A673 (cell line): ENCODE data around the gene AKAP7. TPM values are rescaled to one million over a fixed set of nuclear protein-coding genes. Genes with fewer than 3 reads are reported as not detected.

ENCODE experiments used
- BruUV-seq: library from RNA; stranded (reverse); fragments of 400-500 nt; replicated peaks from 2 replicates; lab custom pipeline; 2021; lab: Mats Ljungman, UMichigan
- CTCF ChIA-PET: fragments of 300-600 bp; sonication (Branson Sonifier 250); formaldehyde crosslinking; loops from one replicate; lab custom pipeline; 2022; ENCODE audit warnings: antibody characterized with exemption; lab: Charles Lee
- POLR2A ChIA-PET: fragments of 300-600 bp; sonication (Branson Sonifier 250); formaldehyde crosslinking; loops from one replicate; lab custom pipeline; 2022; ENCODE audit warnings: antibody characterized with exemption; ENCODE audit not compliant: low non-redundant PET; lab: Charles Lee
- DNase-seq: peaks from one replicate; pipeline ENCODE4 v3.0.0-alpha.2; 2015; ENCODE audit warnings: low spot score
- H3K27ac ChIP-seq: fragments of 200-600 bp; sonication (generic); 2 replicates; pipeline ENCODE4 v1.5.1; 2016; ENCODE audit warnings: mixed run types, low read depth, mild to moderate bottlenecking, mixed read lengths, antibody characterized with exemption, low read length; ENCODE audit not compliant: poor library complexity, severe bottlenecking
- H3K27me3 ChIP-seq: fragments of 200-600 bp; sonication (generic); replicated peaks from 2 replicates; pipeline ENCODE4 v1.6.1; 2017; ENCODE audit warnings: mixed run types, low read depth, mild to moderate bottlenecking, mixed read lengths, antibody characterized with exemption, low read length; ENCODE audit not compliant: insufficient read depth, poor library complexity
- H3K36me3 ChIP-seq: fragments of 200-600 bp; sonication (generic); 2 replicates; pipeline ENCODE4 v1.6.1; 2016; ENCODE audit warnings: mixed run types, mild to moderate bottlenecking, mixed read lengths, antibody characterized with exemption, low read length; ENCODE audit not compliant: insufficient read depth, poor library complexity, severe bottlenecking
- H3K4me1 ChIP-seq: fragments of 200-600 bp; sonication (generic); 2 replicates; pipeline ENCODE4 v1.6.1; 2017; ENCODE audit warnings: mixed run types, mild to moderate bottlenecking, mixed read lengths, antibody characterized with exemption, low read length; ENCODE audit not compliant: insufficient read depth, poor library complexity, severe bottlenecking
- H3K4me3 ChIP-seq: fragments of 200-600 bp; sonication (generic); 2 replicates; pipeline ENCODE4 v1.5.1; 2016; ENCODE audit warnings: low read depth, mixed run types, mild to moderate bottlenecking, mixed read lengths, low read length; ENCODE audit not compliant: poor library complexity, severe bottlenecking
- H3K9me3 ChIP-seq: fragments of 200-600 bp; sonication (generic); 2 replicates; pipeline ENCODE4 v1.6.1; 2016; ENCODE audit warnings: mixed run types, low read depth, mild to moderate bottlenecking, mixed read lengths, antibody characterized with exemption, low read length; ENCODE audit not compliant: poor library complexity, severe bottlenecking
- CTCF ChIP-seq: fragments of 300-800, 200-600 bp; sonication (generic); conservative IDR thresholded peaks from 2 replicates; pipeline ENCODE4 v1.5.1; 2017; ENCODE audit warnings: low read depth, mild to moderate bottlenecking, antibody characterized with exemption, low read length, moderate library complexity, mixed read lengths
- EZH2 ChIP-seq: fragments of 200-600 bp; sonication (generic); IDR thresholded peaks from 2 replicates; pipeline ENCODE4 v1.6.1; 2017; ENCODE audit warnings: borderline replicate concordance, low read depth, mild to moderate bottlenecking, mixed read lengths, antibody characterized with exemption, low read length; ENCODE audit not compliant: poor library complexity, severe bottlenecking
- intact Hi-C: fragments of 100-400 bp; cut with micrococcal nuclease; formaldehyde crosslinking; loops from one replicate; pipeline ENCODE4 v1.10.0; 2022; ENCODE audit not compliant: unreplicated experiment
- total RNA-seq: library from RNA; stranded (reverse); gene quantifications from 2 replicates; pipeline ENCODE4 v1.2.3, GENCODE V29; 2021

Gene AKAP7
- total RNA-seq, 1 experiment from 2014 or later = 59.5 TPM

- H3K4me3 ChIP-seq = no peak overlapping the region
- BruUV-seq = no TSS peak
- DNase-seq = no peak
- POLR2A ChIA-PET = no interaction called here
- TF ChIP-seq EZH2 = no peak
- TF ChIP-seq CTCF = no peak
- no peaks in the 10 kb centered on the region for H3K27me3 ChIP-seq
- no peak overlapping the region for H3K27ac ChIP-seq
- intact Hi-C loops = no loop called here
- no peaks in the 10 kb centered on the region for H3K36me3 ChIP-seq
- H3K4me1 ChIP-seq = peaks cover 4% of the 10 kb centered on the region
- peaks cover 12% of the 10 kb centered on the region for H3K9me3 ChIP-seq
- CTCF ChIA-PET = no interaction called here
These were observed 170.0 kb downstream of the AKAP7 start for GRCh38 chr6:131305037-131305850.

GRCh38 chr6:131309437-131309836, 174.2 kb downstream of the AKAP7 start:
- CTCF ChIA-PET = no interaction called here
- intact Hi-C loops = no loop called here
- no peak overlapping the region for H3K27ac ChIP-seq
- no peaks in the 10 kb centered on the region for H3K36me3 ChIP-seq
- H3K4me1 ChIP-seq = peaks cover 3% of the 10 kb centered on the region
- H3K27me3 ChIP-seq = no peaks in the 10 kb centered on the region
- H3K9me3 ChIP-seq = peaks cover 12% of the 10 kb centered on the region
- no peak for TF ChIP-seq CTCF
- POLR2A ChIA-PET = no interaction called here
- no TSS peak for BruUV-seq
- no peak overlapping the region for H3K4me3 ChIP-seq
- no peak for DNase-seq

GRCh38 chr6:131314838-131315237, 179.6 kb downstream of the AKAP7 start:
- no peak for DNase-seq
- no peak for TF ChIP-seq EZH2
- no peak for TF ChIP-seq CTCF
- CTCF ChIA-PET = no interaction called here
- BruUV-seq = no TSS peak
- Histone ChIP-seq H3K27ac (no peak overlapping the region), H3K9me3 (peaks cover 4% of the 10 kb centered on the region), H3K4me1 (no peaks in the 10 kb centered on the region), H3K36me3 (no peaks in the 10 kb centered on the region), H3K27me3 (no peaks in the 10 kb centered on the region), H3K4me3 (no peak overlapping the region)
- intact Hi-C loops = no loop called here
- POLR2A ChIA-PET = no interaction called here
